PFSK-1 (cell line): ENCODE data around the gene MGST2.

Experiments used
- FOXP2 ChIP-seq: optimal IDR thresholded peaks from 2 replicates; pipeline ENCODE3; 2011; ENCODE audit warnings: borderline replicate concordance, control low read depth, inconsistent platforms; ENCODE audit not compliant: insufficient read depth; ENCODE audit errors: extremely low read length, extremely low read depth
- POLR2AphosphoS5 ChIP-seq: IDR thresholded peaks from 2 replicates; pipeline ENCODE4 v1.6.1; 2012; ENCODE audit warnings: low read depth, mild to moderate bottlenecking, control low read depth, low read length, moderate library complexity
- SIN3A ChIP-seq: IDR thresholded peaks from 2 replicates; pipeline ENCODE4 v1.6.1; 2012; ENCODE audit warnings: mild to moderate bottlenecking, low read length, moderate library complexity, borderline replicate concordance; ENCODE audit not compliant: insufficient read depth
- TAF1 ChIP-seq: IDR thresholded peaks from 2 replicates; pipeline ENCODE4 v1.6.1; 2012; ENCODE audit warnings: low read length, control low read depth, borderline replicate concordance; ENCODE audit not compliant: insufficient read depth
- TF ChIP-seq, protein P1 (sequence below), 2 experiments: IDR thresholded peaks; 2 replicates each; pipeline versions ENCODE4 v1.6.1 to v1.8.0; 2011 to 2012; ENCODE audit warnings: low read depth in 2 of 2, low read length in 2 of 2, control low read depth in 1 of 2, inconsistent platforms in 1 of 2, mild to moderate bottlenecking in 1 of 2, moderate library complexity in 1 of 2; ENCODE audit not compliant: insufficient read depth in 1 of 2

Gene MGST2

DNA sequence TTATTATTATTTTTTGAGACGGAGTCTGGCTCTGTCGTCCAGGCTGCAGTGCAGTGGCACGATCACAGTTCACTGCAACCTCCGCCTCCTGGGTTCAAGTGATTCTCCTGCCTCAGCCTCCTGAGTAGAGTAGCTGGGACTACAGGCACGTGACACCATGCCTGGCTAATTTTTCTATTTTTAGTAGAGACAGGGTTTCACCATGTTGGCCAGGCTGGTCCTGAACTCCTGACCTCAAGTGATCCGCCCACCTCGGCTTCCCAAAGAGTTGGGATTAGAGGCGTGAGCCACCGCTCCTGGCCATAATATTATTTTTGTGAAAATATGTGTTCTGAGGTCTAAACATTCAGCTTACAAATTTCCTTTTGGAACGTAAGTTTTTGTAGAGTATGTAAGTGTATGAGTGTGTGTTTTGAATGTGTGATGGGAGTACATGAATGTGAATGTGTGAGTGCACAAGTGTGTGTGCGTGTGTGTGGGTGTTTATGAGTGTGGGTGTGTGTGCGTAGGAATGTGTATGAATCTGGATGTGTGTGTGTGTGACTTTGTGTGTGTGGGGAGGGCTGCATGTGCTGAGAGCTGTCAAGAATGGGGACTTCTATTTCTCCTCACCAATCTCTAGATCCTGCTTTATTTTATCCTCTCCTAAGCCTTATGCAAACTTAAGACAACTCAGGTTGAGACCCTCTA is 5.7 kb upstream of the MGST2 start:
- TF ChIP-seq, protein P1, sequence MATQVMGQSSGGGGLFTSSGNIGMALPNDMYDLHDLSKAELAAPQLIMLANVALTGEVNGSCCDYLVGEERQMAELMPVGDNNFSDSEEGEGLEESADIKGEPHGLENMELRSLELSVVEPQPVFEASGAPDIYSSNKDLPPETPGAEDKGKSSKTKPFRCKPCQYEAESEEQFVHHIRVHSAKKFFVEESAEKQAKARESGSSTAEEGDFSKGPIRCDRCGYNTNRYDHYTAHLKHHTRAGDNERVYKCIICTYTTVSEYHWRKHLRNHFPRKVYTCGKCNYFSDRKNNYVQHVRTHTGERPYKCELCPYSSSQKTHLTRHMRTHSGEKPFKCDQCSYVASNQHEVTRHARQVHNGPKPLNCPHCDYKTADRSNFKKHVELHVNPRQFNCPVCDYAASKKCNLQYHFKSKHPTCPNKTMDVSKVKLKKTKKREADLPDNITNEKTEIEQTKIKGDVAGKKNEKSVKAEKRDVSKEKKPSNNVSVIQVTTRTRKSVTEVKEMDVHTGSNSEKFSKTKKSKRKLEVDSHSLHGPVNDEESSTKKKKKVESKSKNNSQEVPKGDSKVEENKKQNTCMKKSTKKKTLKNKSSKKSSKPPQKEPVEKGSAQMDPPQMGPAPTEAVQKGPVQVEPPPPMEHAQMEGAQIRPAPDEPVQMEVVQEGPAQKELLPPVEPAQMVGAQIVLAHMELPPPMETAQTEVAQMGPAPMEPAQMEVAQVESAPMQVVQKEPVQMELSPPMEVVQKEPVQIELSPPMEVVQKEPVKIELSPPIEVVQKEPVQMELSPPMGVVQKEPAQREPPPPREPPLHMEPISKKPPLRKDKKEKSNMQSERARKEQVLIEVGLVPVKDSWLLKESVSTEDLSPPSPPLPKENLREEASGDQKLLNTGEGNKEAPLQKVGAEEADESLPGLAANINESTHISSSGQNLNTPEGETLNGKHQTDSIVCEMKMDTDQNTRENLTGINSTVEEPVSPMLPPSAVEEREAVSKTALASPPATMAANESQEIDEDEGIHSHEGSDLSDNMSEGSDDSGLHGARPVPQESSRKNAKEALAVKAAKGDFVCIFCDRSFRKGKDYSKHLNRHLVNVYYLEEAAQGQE (IDR thresholded peaks at IDR 0.05; ENCODE audit: insufficient read depth in 1 of 2, low read depth in 2 of 2, low read length in 2 of 2): no peak
- TF ChIP-seq TAF1: no peak
- no peak for TF ChIP-seq POLR2AphosphoS5
- no peak for TF ChIP-seq SIN3A

DNA sequence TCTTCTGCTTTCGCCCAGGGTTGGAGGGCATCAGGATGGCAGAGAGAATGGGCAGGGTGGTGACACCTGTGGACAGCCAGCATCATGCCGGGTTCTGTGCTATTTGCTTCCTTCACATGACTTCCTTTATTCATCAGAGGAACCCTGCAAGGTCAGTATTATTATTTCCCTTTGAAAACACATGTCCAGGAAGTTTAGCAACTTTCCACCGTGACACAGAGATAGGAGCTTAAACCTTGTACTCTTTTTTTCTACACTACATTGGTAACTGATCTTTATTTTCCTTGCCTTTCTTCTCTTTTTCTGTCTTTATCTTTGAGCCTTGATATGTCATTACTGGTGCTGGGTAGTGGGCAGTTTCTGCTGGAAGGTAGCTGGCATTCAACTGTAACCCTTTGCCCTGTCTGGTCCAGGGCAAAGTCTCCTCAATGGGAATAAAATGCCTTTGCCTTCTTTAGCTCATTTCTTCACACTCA is 5.0 kb upstream of the MGST2 start:
- TF ChIP-seq POLR2AphosphoS5 (no peak), FOXP2 (no peak), TAF1 (no peak), SIN3A (no peak)
- TF ChIP-seq, protein P1 (IDR thresholded peaks at IDR 0.05; ENCODE audit: insufficient read depth in 1 of 2, low read depth in 2 of 2, low read length in 2 of 2): no peak

DNA sequence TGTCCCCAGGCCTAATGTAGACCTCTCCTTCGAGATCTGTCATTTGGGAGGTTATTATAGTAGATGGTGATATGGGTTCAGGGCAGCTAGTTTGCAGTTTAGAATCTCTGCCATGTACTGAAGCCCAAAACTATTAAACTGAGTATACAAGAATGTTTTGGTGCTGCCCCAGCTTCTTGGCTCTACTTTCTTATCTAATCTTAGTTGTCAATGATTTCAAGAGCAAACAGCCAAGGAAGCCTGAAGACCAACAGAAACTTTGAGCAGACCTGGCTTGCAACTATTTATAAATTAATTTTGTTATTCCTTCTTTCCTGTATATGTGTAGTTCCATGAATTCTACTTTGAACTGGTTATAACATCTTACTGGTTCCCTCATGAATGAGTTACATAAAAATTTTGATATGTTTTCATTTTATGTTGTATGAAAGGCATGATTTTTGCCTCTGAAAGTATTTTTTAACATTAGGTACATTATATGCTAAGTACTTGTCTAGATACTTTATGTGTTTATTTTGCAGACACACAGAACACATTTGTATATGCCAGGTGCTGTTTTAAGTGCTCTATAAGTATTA is 2.0 kb upstream of the MGST2 start:
- TF ChIP-seq, protein P1 (IDR thresholded peaks at IDR 0.05; ENCODE audit: insufficient read depth in 1 of 2, low read depth in 2 of 2, low read length in 2 of 2): no peak
- no peak for TF ChIP-seq TAF1
- no peak for TF ChIP-seq POLR2AphosphoS5
- TF ChIP-seq SIN3A: no peak
- TF ChIP-seq FOXP2: no peak

DNA sequence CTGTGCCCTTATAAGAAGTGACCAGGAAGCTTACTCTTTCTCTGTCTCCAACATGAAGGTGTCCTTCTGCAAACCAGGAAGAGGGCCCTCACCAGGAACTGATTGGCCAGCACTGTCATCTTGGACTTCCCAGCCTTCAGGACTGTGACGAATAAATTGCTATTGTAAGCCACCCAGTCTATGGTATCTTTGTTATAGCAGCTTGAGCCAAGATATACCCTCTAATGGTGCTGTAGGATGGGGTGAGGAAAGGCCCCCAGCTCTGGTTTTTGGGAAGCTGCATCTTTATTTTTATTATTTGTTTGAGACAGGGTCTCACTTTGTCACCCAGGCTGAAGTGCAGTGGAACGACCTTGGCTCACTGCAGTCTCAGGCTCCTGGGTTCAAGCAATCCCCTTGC is 1.2 kb upstream of the MGST2 start:
- no peak for TF ChIP-seq FOXP2
- TF ChIP-seq, protein P1 (IDR thresholded peaks at IDR 0.05; ENCODE audit: insufficient read depth in 1 of 2, low read depth in 2 of 2, low read length in 2 of 2): no peak
- no peak for TF ChIP-seq POLR2AphosphoS5
- TF ChIP-seq TAF1: no peak
- no peak for TF ChIP-seq SIN3A
